ENCODE data around the gene RGS19.

The RGS19 gene

GRCh38 chr20:64104667-64105451 is 25.5 kb upstream of the RGS19 start:
- H3K4me2 ChIP-seq = no peak overlapping the region
- peaks cover 0 to 2% (median 0%) of the 10 kb centered on the region in 11 experiments; a peak in 2 of 22 replicates for H3K36me3 ChIP-seq
- H3K9me3 ChIP-seq (replicated peaks in 1 of 11) = no peaks in the 10 kb centered on the region
- H4K20me1 ChIP-seq = peaks cover 0 to 62% (median 13%) of the 10 kb centered on the region in 11 experiments; a peak in 11 of 22 replicates
- no peak for TF ChIP-seq Cebpa-rat (IDR thresholded peaks at IDR 0.05)
- peaks cover 29 to 44% (median 40%) of the 10 kb centered on the region in 11 experiments for H3K27me3 ChIP-seq
- H3K9ac ChIP-seq = no peak overlapping the region
- H3K27ac ChIP-seq = no peak overlapping the region
- peaks cover 21 to 71% (median 60%) of the 10 kb centered on the region in 10 experiments for H3K4me1 ChIP-seq
- no peak overlapping the region for H3K4me3 ChIP-seq

DNA sequence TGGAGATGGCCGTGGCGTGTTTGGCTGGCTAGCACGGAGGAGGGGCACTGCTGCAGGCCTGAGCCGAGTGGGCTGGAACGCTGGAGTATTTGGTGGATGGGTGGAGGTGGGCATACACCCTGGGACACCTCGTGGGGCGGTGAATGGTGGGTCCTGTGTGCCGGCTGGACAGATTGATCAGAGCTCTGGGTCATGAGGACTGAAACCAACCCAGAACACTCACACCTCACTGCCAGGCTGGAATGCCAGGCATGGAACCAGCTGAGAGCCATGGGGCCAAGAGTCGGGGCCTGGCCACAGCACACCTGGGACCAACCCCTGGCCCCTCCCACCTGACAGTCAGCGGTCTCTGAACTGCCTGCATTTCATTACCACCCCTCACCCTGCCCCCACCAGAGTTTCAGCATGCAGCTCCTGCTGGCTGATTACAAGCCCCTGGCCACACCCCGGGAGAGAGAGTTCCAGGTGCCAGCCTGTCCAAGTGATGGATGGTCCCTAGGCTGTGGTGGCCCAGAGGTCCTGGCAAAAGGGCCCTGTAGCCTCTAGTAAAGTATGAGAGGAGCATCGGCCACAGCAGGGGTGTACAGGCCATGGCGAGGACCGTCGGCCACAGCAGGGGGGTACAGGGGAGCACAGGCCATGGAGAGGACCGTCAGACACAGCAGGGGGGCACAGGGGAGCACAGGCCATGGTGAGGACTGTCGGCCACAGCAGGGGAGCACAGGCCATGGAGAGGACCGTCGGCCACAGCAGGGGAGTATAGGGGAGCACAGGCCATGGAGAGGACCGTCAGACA is 24.8 kb upstream of the RGS19 start:
- no peak overlapping the region for H3K4me3 ChIP-seq
- no peaks in the 10 kb centered on the region for H3K9me3 ChIP-seq (replicated peaks in 1 of 11)
- H4K20me1 ChIP-seq = peaks cover 0 to 65% (median 13%) of the 10 kb centered on the region in 11 experiments; a peak in 13 of 22 replicates
- TF ChIP-seq Cebpa-rat (IDR thresholded peaks at IDR 0.05) = no peak
- H3K27me3 ChIP-seq = peaks cover 29 to 46% (median 40%) of the 10 kb centered on the region in 11 experiments
- H3K4me1 ChIP-seq = peaks cover 21 to 71% (median 60%) of the 10 kb centered on the region in 10 experiments
- no peak overlapping the region for H3K9ac ChIP-seq
- no peak overlapping the region for H3K27ac ChIP-seq
- no peak overlapping the region; a peak in 1 of 22 replicates for H3K4me2 ChIP-seq
- peaks cover 0 to 10% (median 0%) of the 10 kb centered on the region in 11 experiments; a peak in 5 of 22 replicates for H3K36me3 ChIP-seq

DNA sequence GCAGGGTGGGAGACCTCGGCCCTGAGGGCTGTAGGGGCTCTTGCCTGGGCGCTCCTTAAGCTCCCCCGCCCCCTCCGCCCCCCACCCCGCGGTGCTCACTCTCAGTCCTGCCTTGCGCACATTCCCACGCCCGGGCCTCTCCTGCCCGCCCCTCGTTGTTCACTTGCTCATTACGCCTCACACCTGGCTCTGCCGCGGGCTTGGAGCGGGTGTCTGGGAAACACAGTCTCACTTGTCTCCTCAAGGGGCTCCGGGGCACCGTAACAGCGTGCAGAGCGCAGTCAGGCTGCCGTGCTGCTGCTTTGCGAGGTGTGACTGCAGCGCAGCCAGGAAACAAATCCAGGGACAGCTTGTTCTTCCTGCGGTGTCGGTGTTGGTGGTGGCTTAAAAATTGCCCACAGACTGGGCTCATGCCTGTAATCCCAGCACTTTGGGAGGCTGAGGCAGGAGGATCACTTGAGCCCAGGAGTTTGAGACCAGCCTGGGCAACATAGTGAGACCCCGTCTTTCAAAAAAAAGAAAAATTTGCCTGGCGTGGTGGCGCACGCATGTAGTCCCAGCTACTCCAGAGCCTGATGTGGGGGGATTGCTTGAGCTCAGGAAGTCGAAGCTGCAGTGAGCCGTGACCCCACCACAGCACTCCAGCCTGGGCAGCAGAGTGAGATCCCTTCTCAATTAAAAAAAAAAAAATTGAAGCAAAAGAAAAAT is 23.5 kb upstream of the RGS19 start:
- Histone ChIP-seq H3K27ac (no peak overlapping the region), H3K9me3 (replicated peaks in 1 of 11) (no peaks in the 10 kb centered on the region), H3K4me2 (peak overlapping the region; percentile 64 to 88 (median 82)), H3K36me3 (peaks cover 0 to 22% (median 0%) of the 10 kb centered on the region in 11 experiments; a peak in 10 of 22 replicates), H4K20me1 (peaks cover 0 to 60% (median 13%) of the 10 kb centered on the region in 11 experiments; a peak in 13 of 22 replicates), H3K4me1 (peaks cover 13 to 60% (median 50%) of the 10 kb centered on the region in 10 experiments), H3K27me3 (peaks cover 29 to 46% (median 40%) of the 10 kb centered on the region in 11 experiments), H3K4me3 (peak overlapping the region in 9 of 10 experiments; percentile 37 to 63 (median 48); a peak in 10 of 20 replicates), H3K9ac (peak overlapping the region in 1 of 11 experiments; percentile 41; a peak in 1 of 22 replicates)
- no peak for TF ChIP-seq Cebpa-rat (IDR thresholded peaks at IDR 0.05)

DNA sequence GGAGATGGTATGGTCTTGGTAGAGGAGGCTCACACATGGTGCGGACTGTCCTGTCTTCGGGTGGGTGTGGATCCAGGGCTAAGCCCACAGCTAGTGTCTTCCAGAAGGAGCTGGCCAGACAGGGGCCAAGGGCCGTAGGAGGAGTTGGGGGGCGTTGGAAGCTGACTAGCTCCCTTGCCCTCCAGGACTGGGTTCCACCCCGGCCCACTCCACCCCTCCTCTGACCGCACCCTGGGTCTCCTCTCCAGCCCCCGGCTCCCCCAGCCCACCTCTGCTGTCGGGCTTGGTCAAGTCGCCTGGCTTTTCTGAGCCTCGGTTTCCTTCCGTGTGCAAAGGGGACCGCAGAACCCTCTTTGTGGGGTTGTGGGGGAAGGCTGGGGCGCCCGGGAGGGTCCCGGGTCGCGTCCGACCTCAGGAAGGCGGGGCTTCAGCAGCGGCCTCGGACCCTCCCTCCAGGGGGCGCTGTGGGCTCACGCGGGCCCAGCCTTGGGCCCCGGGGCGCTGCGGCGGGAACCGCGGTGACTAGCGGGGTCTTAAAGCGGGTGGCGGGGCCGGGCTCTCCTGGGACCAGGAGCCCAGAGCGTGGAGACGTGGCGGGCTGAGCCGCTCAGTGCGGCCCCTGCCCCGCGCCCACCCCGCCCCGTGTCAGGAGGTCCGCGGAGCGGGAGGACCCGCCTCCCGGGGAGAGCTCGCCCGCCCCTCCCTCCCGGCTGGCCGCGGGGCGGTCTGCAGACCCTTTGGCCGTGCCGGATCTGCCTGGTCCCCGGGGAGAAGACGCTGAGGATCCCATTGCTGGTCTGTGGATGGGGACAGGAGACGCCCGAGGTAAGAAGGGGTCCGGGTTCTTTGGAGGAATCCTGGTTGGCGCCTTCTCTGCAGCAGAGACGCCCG is 22.7 kb upstream of the RGS19 start:
- Histone ChIP-seq H3K27me3 (peaks cover 29 to 46% (median 40%) of the 10 kb centered on the region in 11 experiments), H3K9ac (peak overlapping the region in 7 of 11 experiments; percentile 9 to 41 (median 35); a peak in 9 of 22 replicates), H3K4me1 (peaks cover 4 to 52% (median 41%) of the 10 kb centered on the region in 10 experiments; a peak in 18 of 20 replicates), H3K4me3 (peak overlapping the region; percentile 37 to 63 (median 48); a peak in 19 of 20 replicates), H3K9me3 (replicated peaks in 1 of 11) (no peaks in the 10 kb centered on the region), H3K36me3 (peaks cover 0 to 30% (median 0%) of the 10 kb centered on the region in 11 experiments; a peak in 10 of 22 replicates), H3K27ac (no peak overlapping the region), H4K20me1 (peaks cover 0 to 54% (median 13%) of the 10 kb centered on the region in 11 experiments; a peak in 13 of 22 replicates), H3K4me2 (peak overlapping the region; percentile 64 to 88 (median 82))
- no peak for TF ChIP-seq Cebpa-rat (IDR thresholded peaks at IDR 0.05)

GRCh38 chr20:64100946-64101688 is 21.8 kb upstream of the RGS19 start:
- Histone ChIP-seq H4K20me1 (peaks cover 0 to 49% (median 13%) of the 10 kb centered on the region in 11 experiments; a peak in 13 of 22 replicates), H3K36me3 (peaks cover 0 to 30% (median 0%) of the 10 kb centered on the region in 11 experiments; a peak in 10 of 22 replicates), H3K9me3 (replicated peaks in 1 of 11) (no peaks in the 10 kb centered on the region), H3K9ac (0 out of 22 replicates have a peak overlapping the region, but pooled peaks of 2 of the 11 experiments have one; percentile 4 to 29), H3K27ac (no peak overlapping the region), H3K4me3 (no peak overlapping the region; a peak in 1 of 20 replicates), H3K27me3 (peaks cover 29 to 46% (median 40%) of the 10 kb centered on the region in 11 experiments), H3K4me2 (peak overlapping the region; percentile 64 to 88 (median 82); a peak in 18 of 22 replicates), H3K4me1 (peaks cover 4 to 48% (median 39%) of the 10 kb centered on the region in 10 experiments; a peak in 18 of 20 replicates)
- TF ChIP-seq Cebpa-rat (IDR thresholded peaks at IDR 0.05) = no peak

- Histone ChIP-seq H3K4me3 (no peak overlapping the region), H3K9ac (peak overlapping the region in 1 of 11 experiments; percentile 4; a peak in 2 of 22 replicates), H3K4me2 (peak overlapping the region in 9 of 11 experiments; percentile 15 to 88 (median 72); a peak in 16 of 22 replicates), H4K20me1 (peaks cover 0 to 49% (median 13%) of the 10 kb centered on the region in 11 experiments; a peak in 13 of 22 replicates), H3K4me1 (peaks cover 4 to 48% (median 39%) of the 10 kb centered on the region in 10 experiments; a peak in 18 of 20 replicates), H3K27ac (no peak overlapping the region), H3K27me3 (peaks cover 29 to 46% (median 40%) of the 10 kb centered on the region in 11 experiments), H3K36me3 (peaks cover 0 to 30% (median 0%) of the 10 kb centered on the region in 11 experiments; a peak in 10 of 22 replicates), H3K9me3 (replicated peaks in 1 of 11) (no peaks in the 10 kb centered on the region)
- TF ChIP-seq Cebpa-rat (IDR thresholded peaks at IDR 0.05) = no peak
Measured at GRCh38 chr20:64100566-64100888, 21.2 kb upstream of the RGS19 start.
